Measurements from ENCODE around the gene CSF3R.

CSF3R gene

DNA sequence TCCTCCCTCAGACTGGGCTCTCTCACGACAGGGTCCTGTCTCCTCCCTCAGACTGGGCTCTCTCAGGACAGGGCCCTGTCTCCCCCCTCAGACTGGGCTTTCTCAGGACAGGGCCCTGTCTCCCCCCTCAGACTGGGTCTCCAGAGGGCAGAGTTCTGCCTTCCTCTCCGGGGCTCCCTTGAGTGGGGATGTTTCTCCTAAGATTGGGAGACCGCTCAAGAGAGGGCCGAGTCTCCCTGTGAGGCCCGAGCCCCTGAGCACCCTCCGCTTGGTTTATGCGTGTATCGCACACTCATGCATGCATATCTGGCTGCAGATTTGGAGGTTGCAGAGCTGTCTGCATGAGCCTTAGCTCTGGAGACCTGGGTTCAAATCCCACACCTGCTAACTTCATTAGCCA lies 39.3 kb upstream of the CSF3R start:
- Histone ChIP-seq H3K27me3 (ENCODE audit: control insufficient read depth, insufficient read depth, low read length) (peaks cover 3% of the 10 kb centered on the region), H3K4me2 (ENCODE audit: low read length) (no peak overlapping the region), H3K9ac (ENCODE audit: low read depth, low read length) (no peak overlapping the region), H3K9me3 (replicated peaks; ENCODE audit: low read length) (no peaks in the 10 kb centered on the region), H3K36me3 (ENCODE audit: insufficient read depth, low read length) (no peaks in the 10 kb centered on the region), H3K4me3 (ENCODE audit: low read length) (no peak overlapping the region), H3K4me1 (ENCODE audit: control insufficient read depth, insufficient read depth, low read length) (no peaks in the 10 kb centered on the region)

DNA sequence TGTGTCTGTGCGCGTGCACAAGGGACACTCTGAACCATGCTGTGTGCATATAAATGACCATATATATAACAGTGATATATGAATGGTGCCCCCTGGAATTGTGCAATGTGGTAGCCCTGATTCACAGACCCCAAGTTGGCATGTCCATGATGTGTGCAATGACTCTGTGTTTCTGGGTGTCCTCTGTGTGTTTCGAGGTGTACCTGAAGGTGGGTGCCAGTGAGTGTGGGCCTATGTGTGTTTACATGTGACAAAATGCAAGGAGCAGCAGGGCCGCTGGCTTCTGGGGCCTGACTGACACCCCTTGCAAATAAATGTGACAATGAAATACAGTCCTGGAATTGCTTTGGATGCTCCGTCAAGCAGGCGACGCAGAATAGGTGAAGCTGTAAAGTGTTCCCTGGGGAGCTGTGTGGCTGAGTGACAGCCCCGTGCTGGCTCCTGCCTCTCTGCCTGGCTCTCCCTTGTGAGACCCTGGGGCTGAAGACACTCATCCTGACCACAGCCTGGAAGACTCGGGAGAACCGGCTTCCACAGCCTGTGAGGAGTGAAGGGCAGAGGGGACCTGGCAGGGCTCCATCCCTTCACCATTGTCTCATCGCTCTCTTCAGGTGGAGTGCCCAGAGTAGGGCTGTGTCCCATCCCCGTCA lies 38.2 kb upstream of the CSF3R start:
- H3K36me3 ChIP-seq (ENCODE audit: insufficient read depth, low read length): no peaks in the 10 kb centered on the region
- no peak overlapping the region for H3K9ac ChIP-seq (ENCODE audit: low read depth, low read length)
- H3K4me3 ChIP-seq (ENCODE audit: low read length): no peak overlapping the region
- H3K4me2 ChIP-seq (ENCODE audit: low read length): no peak overlapping the region
- H3K4me1 ChIP-seq (ENCODE audit: control insufficient read depth, insufficient read depth, low read length): no peaks in the 10 kb centered on the region
- no peaks in the 10 kb centered on the region for H3K9me3 ChIP-seq (replicated peaks; ENCODE audit: low read length)
- peaks cover 3% of the 10 kb centered on the region for H3K27me3 ChIP-seq (ENCODE audit: control insufficient read depth, insufficient read depth, low read length)

GRCh38 chr1:36520056-36520455 lies 37.3 kb upstream of the CSF3R start:
- Histone ChIP-seq H3K9ac (ENCODE audit: low read depth, low read length) (no peak overlapping the region), H3K4me3 (ENCODE audit: low read length) (no peak overlapping the region), H3K27me3 (ENCODE audit: control insufficient read depth, insufficient read depth, low read length) (peaks cover 3% of the 10 kb centered on the region), H3K36me3 (ENCODE audit: insufficient read depth, low read length) (no peaks in the 10 kb centered on the region), H3K9me3 (replicated peaks; ENCODE audit: low read length) (no peaks in the 10 kb centered on the region), H3K4me2 (ENCODE audit: low read length) (no peak overlapping the region), H3K4me1 (ENCODE audit: control insufficient read depth, insufficient read depth, low read length) (no peaks in the 10 kb centered on the region)

DNA sequence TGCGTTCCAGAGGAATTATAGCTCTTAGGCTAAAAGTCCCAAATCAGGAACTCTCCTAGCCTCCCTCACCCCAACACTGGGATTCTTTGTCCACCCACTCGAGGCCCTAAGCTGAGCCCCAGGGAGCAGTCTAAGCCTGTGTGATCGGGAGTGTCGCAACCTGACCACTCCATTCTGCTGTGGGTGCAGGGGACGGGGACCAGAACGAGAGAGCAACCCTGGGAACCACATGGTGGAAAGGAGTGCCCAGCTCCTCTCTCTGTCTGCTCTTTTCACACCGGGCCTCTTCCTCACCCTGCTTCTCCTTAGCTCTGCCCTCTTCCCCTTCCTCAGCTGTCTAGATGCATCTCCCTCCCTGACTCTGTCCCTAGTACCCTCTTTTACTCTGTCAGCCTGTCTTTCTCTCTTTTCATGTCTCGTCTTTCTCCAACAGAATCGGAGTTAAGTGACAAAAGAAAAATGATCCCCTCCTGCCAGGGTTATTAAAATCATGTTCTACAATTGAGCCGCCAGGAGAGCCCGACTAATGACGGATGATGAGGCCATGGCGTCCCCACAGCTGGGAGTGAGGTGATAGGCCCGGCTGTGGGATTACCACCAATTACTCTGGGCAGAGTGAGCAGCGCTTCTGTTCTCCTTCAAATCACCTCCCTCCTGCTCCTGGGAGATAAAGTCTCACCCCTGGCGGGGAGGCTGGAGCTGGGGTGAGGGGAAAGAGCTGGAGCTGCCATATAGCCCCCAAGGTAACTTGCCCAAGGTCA lies 34.5 kb upstream of the CSF3R start:
- Histone ChIP-seq H3K9me3 (replicated peaks; ENCODE audit: low read length) (no peaks in the 10 kb centered on the region), H3K4me3 (ENCODE audit: low read length) (no peak overlapping the region), H3K9ac (ENCODE audit: low read depth, low read length) (no peak overlapping the region), H3K27me3 (ENCODE audit: control insufficient read depth, insufficient read depth, low read length) (peaks cover 3% of the 10 kb centered on the region), H3K36me3 (ENCODE audit: insufficient read depth, low read length) (no peaks in the 10 kb centered on the region), H3K4me1 (ENCODE audit: control insufficient read depth, insufficient read depth, low read length) (no peaks in the 10 kb centered on the region), H3K4me2 (ENCODE audit: low read length) (no peak overlapping the region)

DNA sequence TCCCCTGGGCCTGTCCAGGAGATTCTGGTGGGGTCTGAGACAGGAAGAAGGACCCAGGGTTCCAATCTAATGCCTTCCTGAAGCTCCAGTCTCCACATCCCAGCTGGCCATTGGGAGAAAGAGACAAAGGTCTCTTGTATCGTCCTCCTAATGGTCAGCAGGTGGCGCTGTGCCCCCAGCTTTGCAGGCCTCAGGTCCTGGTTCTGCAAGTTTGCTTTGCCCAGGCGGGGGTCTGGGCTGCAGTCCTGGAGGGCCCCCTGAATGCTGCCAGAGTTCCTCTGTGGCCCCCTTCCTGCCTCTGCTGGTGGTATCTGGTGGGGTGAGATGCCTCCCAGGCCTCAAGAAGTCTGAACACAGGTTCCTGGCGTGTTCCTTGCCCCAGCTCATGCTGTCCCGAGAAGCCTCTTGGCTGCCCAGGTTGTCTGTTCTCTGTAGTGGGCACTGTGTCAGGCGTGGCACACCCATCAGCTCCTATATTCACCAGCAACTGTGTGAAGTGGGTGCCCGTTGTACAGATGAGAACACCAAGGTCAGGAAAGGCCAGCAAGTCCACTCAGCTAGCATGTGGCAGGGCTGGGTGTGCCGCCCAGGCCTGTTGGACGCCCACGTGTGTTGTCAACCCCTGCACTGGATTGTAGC lies 33.8 kb upstream of the CSF3R start:
- Histone ChIP-seq H3K27me3 (ENCODE audit: control insufficient read depth, insufficient read depth, low read length) (peaks cover 7% of the 10 kb centered on the region), H3K4me1 (ENCODE audit: control insufficient read depth, insufficient read depth, low read length) (no peaks in the 10 kb centered on the region), H3K4me2 (ENCODE audit: low read length) (no peak overlapping the region)

DNA sequence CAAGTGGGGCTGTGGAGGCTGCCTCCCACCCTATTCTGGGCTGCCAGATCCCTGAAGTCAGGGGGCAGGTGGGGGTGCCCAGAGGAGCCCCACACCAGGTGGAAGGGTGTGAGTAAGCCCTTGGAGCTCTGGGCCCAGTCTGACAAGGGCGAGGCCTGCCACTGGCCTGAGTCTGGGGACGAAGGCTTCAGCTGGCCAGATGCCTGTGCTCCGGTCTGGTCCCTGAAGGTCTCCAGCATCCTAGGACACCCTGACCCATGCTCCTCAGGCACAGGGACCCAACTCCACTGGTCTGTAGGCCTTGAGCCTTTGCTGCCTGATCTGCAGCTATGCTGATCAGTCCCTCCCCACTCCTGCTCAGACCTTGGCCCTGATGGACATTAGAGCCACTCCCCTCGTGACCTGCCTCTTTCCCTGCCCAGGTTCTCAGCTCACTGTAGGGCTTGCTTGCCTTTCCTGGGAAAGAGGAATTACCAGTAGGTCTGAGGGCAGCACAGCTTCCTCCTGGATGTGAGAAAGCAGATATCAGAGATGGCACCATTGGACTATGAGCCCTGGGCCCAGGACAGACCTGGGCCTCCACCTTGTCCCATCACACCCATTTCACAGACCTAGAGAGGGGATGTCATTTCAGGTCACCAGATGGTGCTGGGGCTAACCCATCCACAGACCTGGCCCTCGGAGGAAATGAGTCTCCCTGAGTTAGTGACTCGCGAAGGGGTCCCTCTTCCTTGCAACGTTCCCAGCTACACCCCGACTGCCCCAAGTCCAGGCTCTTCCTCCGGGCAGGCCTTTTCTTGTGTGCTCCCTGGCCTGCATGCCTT lies 32.8 kb upstream of the CSF3R start:
- Histone ChIP-seq H3K27me3 (ENCODE audit: control insufficient read depth, insufficient read depth, low read length) (peaks cover 7% of the 10 kb centered on the region), H3K4me2 (ENCODE audit: low read length) (no peak overlapping the region), H3K4me3 (ENCODE audit: low read length) (no peak overlapping the region), H3K36me3 (ENCODE audit: insufficient read depth, low read length) (no peaks in the 10 kb centered on the region), H3K9ac (ENCODE audit: low read depth, low read length) (no peak overlapping the region), H3K4me1 (ENCODE audit: control insufficient read depth, insufficient read depth, low read length) (no peaks in the 10 kb centered on the region), H3K9me3 (replicated peaks; ENCODE audit: low read length) (no peaks in the 10 kb centered on the region)

More for the DNA sequence above, 33.8 kb upstream of the CSF3R start:
- Histone ChIP-seq H3K36me3 (ENCODE audit: insufficient read depth, low read length) (no peaks in the 10 kb centered on the region), H3K9ac (ENCODE audit: low read depth, low read length) (no peak overlapping the region), H3K4me3 (ENCODE audit: low read length) (no peak overlapping the region), H3K9me3 (replicated peaks; ENCODE audit: low read length) (no peaks in the 10 kb centered on the region)

GRCh38 chr1:36514501-36514900 lies 31.8 kb upstream of the CSF3R start:
- H3K9me3 ChIP-seq (replicated peaks; ENCODE audit: low read length): no peaks in the 10 kb centered on the region
- H3K27me3 ChIP-seq (ENCODE audit: control insufficient read depth, insufficient read depth, low read length): peaks cover 5% of the 10 kb centered on the region
- H3K36me3 ChIP-seq (ENCODE audit: insufficient read depth, low read length): no peaks in the 10 kb centered on the region
- no peaks in the 10 kb centered on the region for H3K4me1 ChIP-seq (ENCODE audit: control insufficient read depth, insufficient read depth, low read length)
- no peak overlapping the region for H3K9ac ChIP-seq (ENCODE audit: low read depth, low read length)
- H3K4me2 ChIP-seq (ENCODE audit: low read length): no peak overlapping the region
- H3K4me3 ChIP-seq (ENCODE audit: low read length): no peak overlapping the region

DNA sequence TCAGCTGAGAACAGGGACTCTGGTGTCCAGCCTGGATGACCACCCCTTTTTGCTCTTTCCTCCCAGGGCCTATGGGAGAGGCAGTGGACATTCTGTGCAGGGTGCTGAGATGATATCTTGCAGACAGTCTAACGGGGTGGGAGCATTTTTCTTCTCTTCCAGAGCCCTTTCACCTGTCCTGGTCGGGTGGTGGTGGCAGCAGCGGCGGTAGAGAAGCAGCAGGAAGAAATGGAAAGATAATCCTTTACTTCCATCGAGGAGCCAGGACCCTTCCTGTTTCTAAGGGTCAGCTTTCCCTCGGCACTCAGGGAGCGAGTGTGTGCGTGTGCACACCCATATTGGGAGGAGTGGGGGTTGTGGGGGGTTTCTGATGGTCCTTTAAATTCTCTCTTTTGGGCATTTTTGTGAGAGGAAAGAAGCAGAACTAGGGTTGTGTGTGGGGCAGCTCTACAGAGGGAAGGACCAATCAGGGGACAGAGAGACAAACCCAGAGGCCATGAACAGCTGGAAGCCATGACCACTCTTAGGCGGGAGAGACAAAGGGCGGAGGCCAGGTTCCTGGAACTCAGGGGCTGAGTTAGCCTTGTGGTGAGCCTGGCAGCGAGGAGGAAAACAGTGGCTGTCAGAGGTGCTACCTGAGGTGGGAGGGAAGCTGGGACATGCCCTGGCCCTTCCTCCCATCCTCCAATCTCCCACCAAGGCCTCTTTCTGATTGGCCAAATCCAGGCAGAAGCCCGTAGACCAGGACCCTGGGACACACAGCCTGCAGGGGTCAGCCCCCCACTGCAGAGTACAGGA lies 31.2 kb upstream of the CSF3R start:
- Histone ChIP-seq H3K27me3 (ENCODE audit: control insufficient read depth, insufficient read depth, low read length) (peaks cover 4% of the 10 kb centered on the region), H3K9ac (ENCODE audit: low read depth, low read length) (no peak overlapping the region), H3K4me1 (ENCODE audit: control insufficient read depth, insufficient read depth, low read length) (no peaks in the 10 kb centered on the region), H3K36me3 (ENCODE audit: insufficient read depth, low read length) (no peaks in the 10 kb centered on the region), H3K9me3 (replicated peaks; ENCODE audit: low read length) (no peaks in the 10 kb centered on the region), H3K4me3 (ENCODE audit: low read length) (no peak overlapping the region), H3K4me2 (ENCODE audit: low read length) (no peak overlapping the region)

- no peak overlapping the region for H3K4me3 ChIP-seq (ENCODE audit: low read length)
- no peak overlapping the region for H3K4me2 ChIP-seq (ENCODE audit: low read length)
- H3K9ac ChIP-seq (ENCODE audit: low read depth, low read length): no peak overlapping the region
- no peaks in the 10 kb centered on the region for H3K9me3 ChIP-seq (replicated peaks; ENCODE audit: low read length)
- no peaks in the 10 kb centered on the region for H3K4me1 ChIP-seq (ENCODE audit: control insufficient read depth, insufficient read depth, low read length)
- H3K36me3 ChIP-seq (ENCODE audit: insufficient read depth, low read length): no peaks in the 10 kb centered on the region
- peaks cover 4% of the 10 kb centered on the region for H3K27me3 ChIP-seq (ENCODE audit: control insufficient read depth, insufficient read depth, low read length)
Observed at GRCh38 chr1:36512842-36513241, 30.1 kb upstream of the CSF3R start.

- Histone ChIP-seq H3K4me2 (ENCODE audit: low read length) (no peak overlapping the region), H3K4me1 (ENCODE audit: control insufficient read depth, insufficient read depth, low read length) (no peaks in the 10 kb centered on the region), H3K4me3 (ENCODE audit: low read length) (no peak overlapping the region), H3K27me3 (ENCODE audit: control insufficient read depth, insufficient read depth, low read length) (peaks cover 4% of the 10 kb centered on the region), H3K9ac (ENCODE audit: low read depth, low read length) (no peak overlapping the region), H3K36me3 (ENCODE audit: insufficient read depth, low read length) (no peaks in the 10 kb centered on the region), H3K9me3 (replicated peaks; ENCODE audit: low read length) (no peaks in the 10 kb centered on the region)
Observed at GRCh38 chr1:36511804-36512798, 29.4 kb upstream of the CSF3R start.
